HepG2 (cell line): Measurements from ENCODE around the gene CFTR. TPM values are rescaled to one million over a fixed set of nuclear protein-coding genes. Genes with fewer than 3 reads are reported as not detected.

Source experiments
- ATAC-seq: fragments of 200-7000 bp; cut with Tn5 transposase; 3 replicates; pipeline ENCODE4 v1.9.1; 2020; ENCODE audit warnings: mild to moderate bottlenecking, moderate library complexity
- BruUV-seq: library from RNA; stranded (reverse); fragments of 400-500 nt; replicated peaks from 2 replicates; lab custom pipeline; 2021; lab: Mats Ljungman, UMichigan
- CTCF ChIA-PET: fragments of 300-600 bp; formaldehyde crosslinking; extraction: SDS; loops from one replicate; lab custom pipeline; 2021; ENCODE audit warnings: low total read pairs, inconsistent platforms, low intra/inter-chr PET ratio; lab: Yijun Ruan, JAX
- POLR2A ChIA-PET: fragments of 350-600 bp; sonication (Branson Sonifier 250); formaldehyde crosslinking; loops from one replicate; lab custom pipeline; 2020; ENCODE audit warnings: antibody characterized with exemption, inconsistent platforms; lab: Yijun Ruan, JAX
- DNase-seq: peaks from one replicate; pipeline ENCODE4 v3.0.0-alpha.2; 2015; ENCODE audit warnings: low spot score
- FAIRE-seq: peaks from 3 replicates; lab custom pipeline; 2011; peaks lifted over from hg19 to GRCh38; lab: Jason Lieb, UNC
- H2AFZ ChIP-seq: one replicate; pipeline ENCODE4 v1.6.1; 2011; ENCODE audit warnings: low read length, inconsistent platforms
- H3K27ac ChIP-seq: fragments of 300-600 bp; 3 replicates; pipeline ENCODE4 v1.8.0; 2011; ENCODE audit warnings: mixed run types, mild to moderate bottlenecking, mixed read lengths, low read length, inconsistent platforms; ENCODE audit not compliant: insufficient read depth; ENCODE audit errors: extremely low read length
- H3K27me3 ChIP-seq, 2 experiments: fragments of 200-600 bp in 1 of 2; 2 replicates in 1 of 2; 3 replicates in 1 of 2; pipeline versions ENCODE4 v1.6.0 to v1.8.0; 2011; ENCODE audit warnings: low read length in 2 of 2, mild to moderate bottlenecking in 2 of 2, moderate library complexity in 2 of 2, inconsistent platforms in 1 of 2; ENCODE audit not compliant: insufficient read depth in 2 of 2, control insufficient read depth in 1 of 2
- H3K36me3 ChIP-seq, 2 experiments: fragments of 200-600 bp in 1 of 2; replicated peaks in 1 of 2; 2 replicates in 1 of 2; 3 replicates in 1 of 2; pipeline versions ENCODE4 v1.5.1 to v1.8.0; 2011; ENCODE audit warnings: low read length in 2 of 2, inconsistent platforms in 1 of 2; ENCODE audit not compliant: insufficient read depth in 2 of 2, control insufficient read depth in 1 of 2
- H3K4me1 ChIP-seq: 2 replicates; pipeline ENCODE4 v1.5.1; 2012; ENCODE audit warnings: low read length, inconsistent platforms; ENCODE audit not compliant: insufficient read depth
- H3K4me2 ChIP-seq: 2 replicates; pipeline ENCODE4 v1.6.0; 2011; ENCODE audit warnings: low read depth, low read length, inconsistent platforms
- H3K4me3 ChIP-seq, 3 experiments: fragments of 200-600 bp in 1 of 3; sonication (generic), shearing (Covaris generic) in 1 of 3; replicated peaks in 1 of 3; 2 replicates each; pipeline ENCODE4 v1.5.1; 2011 to 2016; ENCODE audit warnings: low read length in 3 of 3, inconsistent platforms in 2 of 3, low read depth in 2 of 3, mild to moderate bottlenecking in 2 of 3, control low read depth in 1 of 3, mixed read lengths in 1 of 3; ENCODE audit not compliant: insufficient read depth in 1 of 3
- H3K79me2 ChIP-seq: one replicate; pipeline ENCODE4 v1.6.1; 2011; ENCODE audit warnings: low read length, inconsistent platforms; ENCODE audit not compliant: insufficient read depth
- H3K9ac ChIP-seq: 2 replicates; pipeline ENCODE4 v1.6.0; 2011; ENCODE audit warnings: mild to moderate bottlenecking, low read depth, low read length, inconsistent platforms; ENCODE audit not compliant: insufficient read depth
- H3K9me3 ChIP-seq: 2 replicates; pipeline ENCODE4 v1.5.1; 2012; ENCODE audit warnings: mild to moderate bottlenecking, low read length
- H4K20me1 ChIP-seq: 2 replicates; pipeline ENCODE4 v1.6.0; 2011; ENCODE audit warnings: inconsistent platforms, mild to moderate bottlenecking, low read length, moderate library complexity; ENCODE audit not compliant: insufficient read depth
- HOXA3 ChIP-seq: sonication (generic); formaldehyde crosslinking; IDR thresholded peaks from 2 replicates; pipeline ENCODE4 v1.5.0; 2020; ENCODE audit warnings: missing genetic modification reagents
- HOXA9 ChIP-seq: sonication (generic); formaldehyde crosslinking; IDR thresholded peaks from 2 replicates; pipeline ENCODE4 v1.8.1; 2022; ENCODE audit warnings: missing genetic modification reagents, mild to moderate bottlenecking, moderate library complexity, borderline replicate concordance
- MAFK ChIP-seq, 2 experiments: IDR thresholded peaks in 1 of 2; conservative IDR thresholded peaks in 1 of 2; 2 replicates each; pipeline ENCODE4 v1.6.1; 2011; ENCODE audit warnings: improper control_type of control experiment in 2 of 2, low read length in 2 of 2
- MXD4 ChIP-seq: IDR thresholded peaks from 2 replicates; pipeline ENCODE4 v1.6.1; 2016; ENCODE audit warnings: mild to moderate bottlenecking, missing biosample characterization, missing genetic modification reagents
- MYNN ChIP-seq: sonication (generic); formaldehyde crosslinking; IDR thresholded peaks from 2 replicates; pipeline ENCODE4 v1.4.0; 2020; ENCODE audit warnings: mild to moderate bottlenecking, low read depth, missing genetic modification reagents
- NPAS2 ChIP-seq: sonication (generic); formaldehyde crosslinking; IDR thresholded peaks from 2 replicates; pipeline ENCODE4 v1.8.0; 2022; ENCODE audit warnings: mild to moderate bottlenecking, missing genetic modification reagents, borderline replicate concordance
- SOX6 ChIP-seq, 2 experiments: fragments of 450-650 bp in 1 of 2; sonication (generic) in 1 of 2; formaldehyde crosslinking in 1 of 2; IDR thresholded peaks; 2 replicates each; pipeline versions ENCODE4 v1.4.0 to v1.6.1; 2017 to 2020; ENCODE audit warnings: antibody characterized with exemption in 1 of 2, mild to moderate bottlenecking in 1 of 2, missing genetic modification reagents in 1 of 2
- TIGD3 ChIP-seq: sonication (generic); formaldehyde crosslinking; IDR thresholded peaks from 2 replicates; pipeline ENCODE4 v1.5.1; 2020; ENCODE audit warnings: mild to moderate bottlenecking, missing genetic modification reagents, borderline replicate concordance
- TP53 ChIP-seq: sonication (generic); formaldehyde crosslinking; conservative IDR thresholded peaks from 2 replicates; pipeline ENCODE4 v1.4.0; 2020; ENCODE audit warnings: missing genetic modification reagents
- ZNF230 ChIP-seq: sonication (generic); formaldehyde crosslinking; IDR thresholded peaks from 2 replicates; pipeline ENCODE4 v1.4.0; 2020; ENCODE audit warnings: mild to moderate bottlenecking, missing genetic modification reagents
- ZNF451 ChIP-seq: sonication (generic); formaldehyde crosslinking; IDR thresholded peaks from 2 replicates; pipeline ENCODE4 v1.5.0; 2020; ENCODE audit warnings: mild to moderate bottlenecking, missing genetic modification reagents
- ZNF703 ChIP-seq: sonication (generic); formaldehyde crosslinking; IDR thresholded peaks from 2 replicates; pipeline ENCODE4 v1.5.1; 2020; ENCODE audit warnings: missing genetic modification reagents, mild to moderate bottlenecking, moderate library complexity, borderline replicate concordance
- WGBS: methylation state at CpG from one replicate; pipeline ENCODE4 v1.1.6; 2017; ENCODE audit warnings: low lambda C conversion rate; 5-methylcytosine and 5-hydroxymethylcytosine counted together
- in situ Hi-C: cut with HindIII; loops from 2 replicates; pipeline ENCODE4 v1.10.0; 2017; ENCODE audit warnings: low pct_unique_long_range_greater_than_20kb; ENCODE audit not compliant: extremely low pct_ligation_motif_present
- intact Hi-C: fragments of 100-400 bp; cut with micrococcal nuclease; formaldehyde crosslinking; loops from one replicate; pipeline ENCODE4 v1.10.0; 2022; ENCODE audit not compliant: unreplicated experiment
- polyA plus RNA-seq, 8 experiments: library from polyadenylated mRNA; depleted of rRNA in 3 of 8; stranded (reverse) in 7 of 8; unstranded in 1 of 8; fragments of >200 nt; fragmentation: Illumina TruSeq in 4 of 8; extraction: Trizol in 4 of 8; gene quantifications; 2 replicates each; pipeline versions ENCODE4 v1.2.1 to v1.2.3, GENCODE V29; 2011 to 2016; ENCODE audit warnings: low read depth in 4 of 8, missing spikeins in 1 of 8, mixed read lengths in 1 of 8; ENCODE audit not compliant: insufficient read depth in 1 of 8
- total RNA-seq, 5 experiments: library from RNA; depleted of rRNA; stranded (reverse); fragments of >200 nt; fragmentation: Illumina TruSeq; extraction: Trizol; gene quantifications; 2 replicates each; pipeline ENCODE4 v1.2.3, GENCODE V29; 2016; ENCODE audit warnings: low read depth in 1 of 5

Gene CFTR
- total and polyA plus RNA-seq, 2 of the 13 experiments (the other 11 are each of a cell fraction or from before 2014, with no cell fraction given), result not detected

GRCh38 chr7:117675497-117676435 lies 195.9 kb downstream of the CFTR start (continued):
- no peak for TF ChIP-seq MYNN
- TF ChIP-seq HOXA9 (CRISPR knock-in tag), result no peak
- TF ChIP-seq ZNF230 (CRISPR knock-in tag), result no peak

- no peaks in the 10 kb centered on the region for H3K79me2 ChIP-seq
- H3K27ac ChIP-seq, result no peak overlapping the region
- FAIRE-seq (no peak), ATAC-seq (no peak)
- intact Hi-C loops (no loop called here), in situ Hi-C loops (no loop called here)
- H2AFZ ChIP-seq, result no peak overlapping the region
- no peak overlapping the region for H3K4me2 ChIP-seq
- H3K27me3 ChIP-seq, result peaks cover 0 to 6% of the 10 kb centered on the region in 2 experiments; a peak in 1 of 5 replicates
- H3K36me3 ChIP-seq, result no peaks in the 10 kb centered on the region
- H3K9me3 ChIP-seq, result no peaks in the 10 kb centered on the region
- TF ChIP-seq NPAS2 (CRISPR knock-in tag) (no peak), MXD4 (CRISPR knock-in tag) (no peak), MAFK (conservative IDR thresholded peaks at IDR 0.05 in 1 of 2, IDR thresholded peaks at IDR 0.05 in 1 of 2; ENCODE audit: low read length in 2 of 2) (peak; percentile 40 to 66), TP53 (CRISPR knock-in tag) (no peak), TIGD3 (CRISPR knock-in tag) (no peak), SOX6 (IDR thresholded peaks at IDR 0.05) (no peak), SOX6 (CRISPR knock-in tag; IDR thresholded peaks at IDR 0.05) (no peak), ZNF451 (CRISPR knock-in tag) (no peak), HOXA3 (CRISPR knock-in tag) (no peak), ZNF703 (no peak)
- TF ChIP-seq, all 625 proteins: peak for 1
- Histone ChIP-seq H3K4me1 (no peaks in the 10 kb centered on the region), H3K4me3 (no peak overlapping the region), H4K20me1 (no peaks in the 10 kb centered on the region), H3K9ac (no peak overlapping the region)
- WGBS, result 5% methylated on average over 3 of the region's 3 CpGs
- no TSS peak for BruUV-seq
- POLR2A ChIA-PET, result no interaction called here
- CTCF ChIA-PET, result no interaction called here
- DNase-seq, result no peak
Observed at GRCh38 chr7:117679120-117679519, 199.3 kb downstream of the CFTR start.
